Ecto neural progenitor cell (in vitro differentiated cells): ENCODE results near the gene TEPSIN.

Source experiments
- DNase-seq: peaks from one replicate; pipeline ENCODE4 v3.0.0-alpha.2; 2018; ENCODE audit warnings: low spot score

TEPSIN gene

GRCh38 chr17:81249223-81250040, 10.6 kb upstream of the TEPSIN start:
- no peak for DNase-seq

DNA sequence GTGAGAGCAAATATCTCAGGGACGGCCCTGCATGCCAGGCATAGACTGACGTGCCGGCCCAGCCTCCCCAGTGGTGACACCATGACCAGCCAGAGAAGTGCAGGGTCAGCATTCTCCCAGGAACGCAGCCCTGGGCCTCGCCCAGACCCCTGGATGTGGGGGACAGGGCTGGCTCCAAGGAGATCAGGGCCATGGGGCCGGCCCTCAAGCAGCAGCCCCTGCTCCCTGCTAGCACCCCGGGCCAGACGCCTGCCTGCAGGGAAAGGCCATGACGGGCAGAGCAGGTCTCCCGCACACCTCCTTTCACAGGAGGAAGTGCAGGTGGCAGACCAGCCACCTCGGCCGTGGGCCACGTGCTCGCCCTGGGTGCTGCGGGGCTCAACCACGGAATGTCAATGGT, 9.8 kb upstream of the TEPSIN start:
- DNase-seq: no peak

GRCh38 chr17:81247339-81247990, 8.6 kb upstream of the TEPSIN start:
- no peak for DNase-seq

- DNase-seq: no peak
Measured at GRCh38 chr17:81246679-81247338, 8.0 kb upstream of the TEPSIN start.

- DNase-seq: no peak
Measured at GRCh38 chr17:81246343-81246670, 7.5 kb upstream of the TEPSIN start.

GRCh38 chr17:81245665-81246342, 6.9 kb upstream of the TEPSIN start:
- DNase-seq: no peak

GRCh38 chr17:81245024-81245664, 6.3 kb upstream of the TEPSIN start:
- no peak for DNase-seq

GRCh38 chr17:81244358-81245023, 5.6 kb upstream of the TEPSIN start:
- DNase-seq: no peak

- no peak for DNase-seq
Measured at GRCh38 chr17:81243333-81243664, 4.4 kb upstream of the TEPSIN start.

DNA sequence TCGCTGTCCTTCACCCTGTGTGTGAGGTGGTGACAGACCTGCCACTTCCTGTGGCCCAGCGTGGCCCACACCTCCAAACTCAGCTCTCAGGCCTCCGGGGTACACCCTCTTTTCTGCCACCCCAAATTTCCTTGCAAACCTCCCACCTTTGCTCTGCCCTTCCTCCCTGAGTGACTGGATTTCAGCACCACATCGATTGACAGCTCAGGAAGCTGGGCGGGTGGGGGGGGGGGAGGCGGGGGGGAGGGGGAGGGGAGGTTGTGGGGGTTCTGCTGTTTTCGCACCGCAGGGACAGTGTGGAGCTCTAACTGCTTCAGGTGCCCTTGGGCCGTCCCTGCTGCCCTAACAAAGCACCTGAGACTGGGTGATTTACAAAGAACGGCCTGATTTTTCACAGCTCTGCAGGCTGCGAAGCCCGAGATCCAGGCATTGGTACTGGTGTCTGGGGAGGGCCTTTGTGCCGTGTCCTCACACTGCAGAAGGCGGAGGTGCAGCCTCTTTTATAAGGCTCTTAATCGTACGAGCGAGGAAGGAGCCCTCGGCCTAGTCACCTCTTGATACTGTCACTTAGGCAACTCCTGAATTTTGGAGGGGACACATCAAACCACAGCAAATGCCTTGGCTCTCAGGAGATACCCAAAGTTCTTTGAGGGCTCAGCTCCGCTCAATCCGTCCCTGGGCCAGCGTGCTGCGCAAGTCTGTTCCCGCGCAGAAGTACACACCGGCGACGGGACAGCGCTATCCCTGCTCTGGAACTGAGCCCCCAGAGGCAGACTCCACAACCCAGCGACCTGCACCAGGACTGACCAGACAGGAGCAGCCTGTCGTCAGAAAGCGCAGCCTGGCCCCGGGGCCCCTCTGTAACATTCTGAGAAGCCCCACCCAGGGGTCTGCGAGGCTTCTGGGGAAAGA, 3.8 kb upstream of the TEPSIN start:
- DNase-seq: no peak

DNA sequence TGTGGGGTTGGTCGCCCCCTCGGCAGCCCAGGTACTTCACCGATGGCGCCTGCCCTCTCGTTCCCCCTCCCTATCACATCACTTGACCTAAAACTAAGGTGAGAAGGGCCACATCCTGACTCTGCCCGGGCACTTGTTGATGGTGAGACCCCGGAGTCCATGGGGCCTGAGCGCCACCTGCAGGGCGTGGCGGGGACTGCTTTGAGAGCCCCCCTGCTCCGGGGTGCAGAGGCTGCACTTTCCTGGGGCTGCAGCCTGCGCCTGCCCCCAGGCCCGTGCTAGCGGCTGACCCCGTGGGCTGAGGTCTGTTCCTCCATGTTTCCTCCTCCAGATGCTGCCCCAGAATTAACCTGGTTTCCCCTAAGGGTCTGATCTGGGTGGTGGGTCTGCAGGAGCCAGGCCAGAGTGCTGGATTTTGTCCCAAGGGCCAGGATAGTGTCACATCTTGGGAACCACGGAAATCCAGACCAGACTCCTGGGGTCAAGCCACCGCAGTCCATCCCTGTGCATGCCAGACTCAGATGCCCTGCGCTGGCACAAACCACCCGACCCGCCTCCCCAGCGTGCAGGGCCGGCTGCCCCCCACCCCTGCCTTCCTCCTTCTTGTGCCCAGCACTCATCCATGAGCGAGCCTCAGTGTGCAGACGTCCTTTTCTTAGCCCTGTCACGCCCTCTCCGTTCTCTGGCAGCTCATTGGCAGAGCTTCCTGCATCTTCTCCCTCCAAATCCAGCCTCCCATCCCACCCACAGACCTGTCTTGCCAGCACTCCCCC, 3.0 kb upstream of the TEPSIN start:
- DNase-seq: peak; percentile 90

DNA sequence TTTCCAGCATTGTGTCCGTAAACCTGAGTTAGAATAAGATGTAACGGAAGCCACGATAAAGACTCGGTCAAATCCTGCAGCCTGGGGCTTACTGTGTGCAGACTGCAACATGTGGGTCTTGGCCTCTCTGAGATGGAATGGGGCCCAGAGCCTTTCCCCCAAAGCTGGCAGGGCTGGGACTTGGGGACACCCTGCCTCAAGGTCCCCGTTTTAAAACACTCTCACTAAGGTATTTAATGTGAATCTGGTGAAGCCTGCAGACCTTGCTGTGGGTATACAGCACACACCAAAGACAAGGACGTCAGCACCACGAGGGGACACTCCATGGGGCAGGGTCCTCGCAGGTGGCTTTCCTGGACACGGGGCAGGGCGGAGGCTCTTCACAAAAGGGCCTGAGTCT, 2.3 kb upstream of the TEPSIN start:
- DNase-seq: no peak

DNA sequence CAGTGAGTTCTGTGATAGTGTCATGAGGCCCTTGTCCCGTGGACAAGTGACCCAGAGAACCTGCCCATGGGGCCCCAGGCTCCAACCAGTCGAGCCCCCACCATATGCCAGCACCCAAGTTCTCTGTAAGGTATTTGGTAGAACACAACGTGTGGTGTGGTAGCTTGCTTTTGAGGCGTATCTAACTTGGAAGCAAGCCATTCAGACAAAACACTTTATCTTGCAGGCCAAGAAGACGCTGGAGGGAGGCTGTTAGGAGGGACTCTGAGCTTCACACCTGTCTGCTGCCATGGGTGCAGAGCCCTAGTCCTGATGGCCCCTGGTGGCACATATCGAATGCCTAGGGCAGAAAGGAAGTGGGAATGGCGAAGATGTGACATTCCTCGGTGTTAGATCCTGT, 1.9 kb upstream of the TEPSIN start:
- DNase-seq: no peak

DNA sequence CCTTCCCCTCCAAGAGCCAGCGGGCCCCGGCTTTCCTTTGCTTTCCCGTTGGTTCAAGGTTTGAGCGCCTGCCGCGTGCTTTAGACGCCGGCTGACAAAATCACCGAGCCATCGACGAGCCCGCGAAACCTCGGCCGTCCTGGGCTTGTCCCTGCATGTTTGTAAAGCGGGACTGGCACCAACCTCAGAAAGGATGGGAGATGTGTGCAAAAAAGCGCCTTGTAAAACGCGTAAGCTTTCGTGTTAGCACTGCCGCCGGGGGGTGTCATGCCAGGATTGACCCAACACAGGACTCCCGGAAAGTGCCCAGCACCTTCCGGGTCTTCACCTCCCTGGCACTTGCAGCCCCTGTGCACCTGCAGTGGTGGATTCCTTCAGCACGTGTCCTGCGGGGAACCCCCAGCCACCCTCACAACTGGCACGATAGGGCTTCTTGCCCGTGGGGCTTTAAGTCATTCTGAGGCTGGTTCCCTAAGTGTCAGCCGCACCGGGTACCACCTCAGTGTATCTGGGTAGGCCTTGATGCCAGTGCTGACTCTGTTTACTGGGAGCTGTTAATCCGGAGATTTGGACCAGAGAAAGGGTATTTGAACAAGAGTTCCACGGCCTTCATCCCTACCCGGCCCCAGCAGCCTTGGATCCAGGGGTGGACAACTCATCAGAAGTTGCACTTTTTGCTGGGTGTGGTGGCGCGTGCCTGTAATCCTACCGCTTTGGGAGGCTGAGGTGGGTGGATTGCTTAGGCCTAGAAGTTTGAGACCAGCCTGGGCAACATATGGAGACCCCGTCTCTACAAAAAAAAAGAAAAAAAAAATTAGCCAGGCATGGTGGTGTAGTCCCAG, 1.1 kb upstream of the TEPSIN start:
- no peak for DNase-seq

DNA sequence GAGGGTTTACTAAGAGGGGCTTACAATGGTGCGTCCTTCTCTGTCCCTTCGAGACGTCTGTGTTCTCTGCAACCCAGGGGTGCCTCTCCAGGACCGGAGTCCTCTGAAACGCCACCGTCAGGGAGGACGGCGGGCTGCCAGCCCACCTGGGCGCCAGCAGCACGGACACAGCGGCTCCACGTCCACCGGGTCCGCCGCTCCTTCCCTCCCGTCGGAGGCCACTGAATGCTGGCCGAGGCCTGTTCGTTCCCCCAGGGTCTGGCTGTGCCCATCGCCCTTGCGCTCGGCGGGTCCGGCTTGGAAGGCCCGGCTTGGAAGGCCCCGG, 403 bp downstream of the TEPSIN start:
- DNase-seq: no peak

DNA sequence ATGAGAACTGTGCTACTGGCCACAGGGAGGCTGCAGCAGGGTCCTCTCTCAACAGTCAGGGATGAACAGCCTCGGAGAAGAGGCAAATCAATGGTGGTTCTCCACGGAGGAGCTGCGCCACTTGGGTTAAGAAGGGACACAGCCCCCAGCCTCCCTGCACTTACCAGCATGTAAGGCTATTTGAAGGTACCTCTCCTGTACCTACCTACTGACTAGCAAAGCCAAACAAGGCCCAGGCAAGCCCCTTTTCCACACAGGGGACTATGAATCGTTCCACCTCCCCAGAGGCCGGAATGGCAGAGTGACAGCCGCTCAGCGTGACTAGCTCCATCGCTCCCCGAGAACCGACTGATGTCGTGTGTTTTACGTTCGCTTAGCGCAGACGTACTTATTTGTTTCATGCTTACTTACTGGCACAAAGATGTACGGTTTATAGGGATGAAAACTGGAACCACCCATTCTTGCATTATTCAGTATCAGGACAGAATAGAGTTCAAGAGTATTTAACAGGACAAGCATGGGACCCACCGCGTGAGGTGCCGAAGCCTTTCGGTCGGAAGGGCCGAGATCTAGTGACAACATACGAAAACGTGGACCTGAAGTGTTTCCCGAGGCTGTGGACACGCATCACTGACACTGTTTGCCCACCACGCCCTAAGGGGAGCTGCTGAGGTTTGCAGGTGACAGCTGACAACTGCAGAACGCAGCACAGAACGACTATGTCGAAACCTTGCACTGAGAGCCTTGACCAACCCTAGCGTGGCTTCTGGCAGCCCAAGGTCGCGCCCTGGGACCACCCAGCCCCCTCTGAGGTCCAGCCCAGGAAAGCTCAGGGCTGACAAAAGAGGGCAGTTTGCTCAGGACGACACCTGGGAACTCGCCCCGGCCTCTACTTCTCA, 1.0 kb downstream of the TEPSIN start:
- DNase-seq: no peak

- DNase-seq: no peak
Measured at GRCh38 chr17:81236784-81237183, 2.1 kb downstream of the TEPSIN start.
